HG03457 (cell line): ENCODE data around the gene FIZ1.
"Not testable (repeated sequence)": the region's sequence is repeated elsewhere in the genome, so short reads cannot be mapped to it uniquely, and the experiment has no call there.

ENCODE experiments used
- ATAC-seq: cut with Tn5 transposase; IDR thresholded peaks from one replicate; pipeline ENCODE4 v1.9.1; 2021; ENCODE audit warnings: moderate number of reproducible peaks; ENCODE audit not compliant: unreplicated experiment

FIZ1 gene

GRCh38 chr19:55598034-55598433 lies 1.3 kb downstream of the FIZ1 start:
- no peak for ATAC-seq

DNA sequence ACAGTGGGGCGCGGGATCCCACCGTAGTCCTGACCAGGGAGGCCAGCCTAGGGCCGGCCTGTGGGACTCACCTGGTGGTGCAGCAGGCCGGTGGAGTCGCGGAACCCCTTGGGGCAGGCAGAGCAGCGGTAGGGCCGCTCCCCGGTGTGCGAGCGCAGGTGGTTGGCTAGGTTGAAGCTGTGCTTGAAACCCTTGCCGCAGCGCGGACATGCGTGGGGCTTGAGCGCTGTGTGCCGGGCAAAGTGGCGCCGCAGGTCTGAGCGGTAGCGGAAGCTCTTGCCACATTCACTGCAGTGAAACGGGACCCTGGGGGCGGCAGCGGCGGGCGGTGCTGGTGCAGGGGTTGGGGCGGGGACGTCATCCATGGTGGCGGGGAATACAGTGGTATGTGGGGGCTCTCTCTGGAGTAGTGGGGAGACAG lies 1.8 kb downstream of the FIZ1 start:
- no peak for ATAC-seq

DNA sequence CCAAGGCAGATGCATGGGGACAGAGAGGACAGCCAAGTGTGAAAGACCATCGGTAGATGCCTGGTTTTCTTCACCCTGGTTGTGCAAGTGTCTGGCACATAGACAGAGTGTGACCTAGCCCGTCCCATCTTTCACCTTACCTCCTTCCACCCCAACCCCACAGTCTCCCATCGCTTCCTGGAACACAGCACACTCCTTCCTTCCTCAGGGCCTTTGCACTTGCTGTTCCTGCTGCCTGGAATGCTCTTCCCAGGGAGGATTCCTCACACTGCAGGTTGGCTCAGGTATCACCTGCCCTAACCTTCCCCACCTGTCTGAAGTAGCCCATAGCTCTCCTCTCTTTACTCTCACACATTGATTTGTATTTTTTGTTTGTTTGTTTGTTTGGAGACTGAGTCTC lies 3.0 kb downstream of the FIZ1 start:
- ATAC-seq, result no peak

DNA sequence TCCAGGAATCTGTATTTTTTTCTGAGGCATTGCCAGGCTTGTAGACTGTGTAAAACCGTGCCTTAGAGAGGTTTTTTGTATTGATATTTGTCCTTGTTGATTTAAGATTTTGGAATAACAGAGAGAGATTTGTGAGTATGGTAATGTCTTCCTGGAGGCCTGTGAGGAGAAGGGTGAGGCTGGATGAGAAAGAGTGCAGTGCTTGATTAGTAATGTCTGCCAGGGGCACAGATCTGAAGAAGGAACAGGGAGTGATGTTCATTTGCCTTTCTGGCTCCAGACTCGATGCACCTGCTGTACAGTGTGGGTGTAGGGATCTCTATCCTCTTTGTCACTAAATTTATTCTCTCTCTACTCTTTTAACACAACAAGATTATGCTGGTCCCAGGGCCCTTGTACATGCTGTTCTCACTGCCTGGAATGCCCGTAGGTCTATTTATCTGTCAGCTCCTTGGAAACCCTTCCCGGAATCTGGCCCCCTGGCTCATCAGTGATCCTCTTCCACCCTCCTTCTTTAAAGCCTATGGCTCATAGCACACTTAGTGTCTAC lies 4.2 kb downstream of the FIZ1 start:
- ATAC-seq, result no peak

GRCh38 chr19:55593096-55593772 lies 6.1 kb downstream of the FIZ1 start:
- ATAC-seq, result no peak

DNA sequence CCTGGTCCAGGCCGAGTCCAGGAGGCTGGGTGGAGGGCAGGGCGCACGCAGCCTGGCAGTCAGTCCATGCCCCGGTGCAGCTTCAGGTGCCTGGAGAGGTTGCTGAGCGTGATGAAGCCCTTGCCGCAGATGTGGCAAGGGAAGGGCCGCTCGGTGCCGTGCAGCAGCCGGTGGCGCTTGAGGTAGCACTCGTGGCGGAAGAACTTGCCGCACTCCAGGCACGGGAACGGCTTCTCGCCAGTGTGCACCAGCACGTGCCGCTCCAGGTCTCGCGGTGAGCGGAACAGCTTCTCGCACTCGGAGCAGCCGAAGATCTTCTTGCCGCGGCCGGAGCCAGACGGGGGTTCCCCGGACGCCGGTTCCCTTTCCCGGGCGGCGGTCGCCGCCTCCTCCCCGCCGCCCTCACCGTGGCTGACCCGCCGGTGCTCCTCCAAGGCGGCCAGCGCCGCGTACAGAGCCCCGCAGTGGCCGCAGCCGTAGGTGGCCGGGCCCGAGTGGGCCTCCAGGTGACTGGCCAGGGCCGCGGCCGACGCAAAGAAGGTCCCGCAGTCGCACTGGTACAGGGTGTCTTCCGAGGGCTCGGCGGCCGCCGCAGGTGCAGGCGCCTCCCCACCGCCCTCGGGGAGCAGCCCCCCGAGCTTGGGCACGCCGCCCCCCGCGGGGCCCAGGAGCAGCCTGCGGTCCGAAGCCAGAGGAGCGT lies 6.8 kb downstream of the FIZ1 start:
- ATAC-seq, result no peak

- ATAC-seq, result no peak
Measured at GRCh38 chr19:55591555-55591954, 7.8 kb downstream of the FIZ1 start.

DNA sequence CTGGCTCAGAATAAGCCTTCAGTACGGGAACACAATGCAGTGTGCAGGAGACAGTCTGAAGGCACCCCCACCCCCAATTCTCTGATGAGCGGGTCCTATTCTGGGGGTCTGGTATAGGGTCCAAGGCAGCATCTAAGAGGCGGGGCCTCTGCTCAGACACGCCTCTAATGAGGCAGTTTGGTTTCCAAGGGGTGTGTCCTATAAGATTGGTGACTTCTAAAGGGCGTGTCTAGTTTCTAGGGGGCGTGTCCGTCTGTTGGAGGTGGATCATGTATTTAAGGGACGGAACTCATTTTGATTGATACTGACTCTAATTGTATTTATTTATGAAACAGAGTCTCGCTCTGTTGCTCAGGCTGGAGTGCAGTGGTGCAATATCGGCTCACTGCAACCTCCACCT lies 8.7 kb downstream of the FIZ1 start:
- no peak for ATAC-seq

GRCh38 chr19:55590109-55590508 lies 9.2 kb downstream of the FIZ1 start:
- ATAC-seq, result no peak

DNA sequence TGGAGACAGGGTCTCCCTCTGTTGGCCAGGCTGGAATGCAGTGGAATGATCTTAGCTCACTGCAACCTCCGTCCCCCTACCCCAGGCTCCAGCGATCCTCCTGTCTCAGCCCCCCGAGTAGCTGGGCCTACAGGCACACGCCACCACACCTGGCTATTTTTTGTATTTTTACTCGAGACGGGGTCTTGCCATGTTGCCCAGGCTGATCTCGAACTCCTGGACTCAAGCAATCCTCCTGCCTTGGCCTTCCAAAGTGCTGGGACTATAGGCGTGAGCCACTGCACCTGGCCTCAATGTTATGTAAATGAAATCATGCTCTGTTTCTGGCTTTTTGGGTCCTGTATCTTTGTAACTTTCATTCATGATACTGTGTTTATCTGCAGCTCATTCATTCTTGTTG lies 10.6 kb downstream of the FIZ1 start:
- no peak for ATAC-seq

DNA sequence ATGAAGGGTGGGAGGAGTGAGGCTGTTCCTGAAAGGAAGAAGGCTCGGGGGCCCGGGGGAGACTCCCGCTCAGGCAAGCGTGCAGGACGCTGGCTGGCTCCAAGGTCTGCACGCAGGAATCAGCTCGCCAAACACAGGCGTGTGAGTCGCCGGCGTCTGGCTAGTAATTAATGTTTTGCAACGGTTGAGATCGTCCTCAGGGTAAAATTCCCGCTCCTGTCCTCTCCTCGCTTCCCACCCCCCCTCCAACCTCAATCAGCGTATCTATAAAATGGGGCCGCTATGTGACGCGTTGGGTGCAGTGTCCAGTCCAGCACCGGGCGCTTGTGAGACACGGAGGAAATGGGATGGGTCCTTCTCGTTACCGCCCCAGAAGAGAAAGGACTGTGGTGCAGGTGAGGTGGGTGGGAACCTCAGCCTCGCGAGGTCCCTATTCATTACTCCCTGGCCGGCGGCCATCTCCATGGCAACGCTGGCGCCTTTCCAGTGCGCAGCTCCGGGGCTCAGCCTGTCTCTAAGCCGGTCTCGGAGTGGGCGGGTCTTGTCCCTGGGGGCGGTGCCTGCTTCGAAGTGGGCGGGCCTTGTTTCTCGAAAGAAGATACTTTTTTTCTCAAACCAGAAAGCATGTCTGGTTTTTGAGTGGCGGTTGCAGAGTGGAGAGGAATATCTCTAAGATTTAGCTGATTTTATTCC lies 12.2 kb downstream of the FIZ1 start:
- ATAC-seq, result peak; percentile 73

- ATAC-seq, result no peak
Measured at GRCh38 chr19:55585658-55586339, 13.5 kb downstream of the FIZ1 start.

DNA sequence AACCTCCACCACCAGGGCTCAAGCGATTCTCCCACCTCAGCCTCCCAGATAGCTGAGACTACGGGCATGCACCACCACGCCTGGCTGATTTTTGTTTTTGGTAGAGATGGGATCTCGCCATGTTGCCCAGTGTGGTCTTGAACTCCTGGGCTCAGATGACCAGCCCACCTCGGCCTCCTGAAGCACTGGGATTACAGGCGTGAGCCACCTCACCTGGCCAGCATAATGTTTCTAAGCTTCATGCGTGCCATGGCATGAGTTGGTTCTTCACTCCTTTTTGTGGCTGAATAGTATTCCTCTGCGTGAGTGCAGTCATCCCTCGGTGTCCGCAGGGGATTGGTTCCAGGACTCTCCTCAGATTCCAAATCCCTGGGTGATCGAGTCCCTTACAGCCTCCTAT lies 14.4 kb downstream of the FIZ1 start:
- no peak for ATAC-seq

DNA sequence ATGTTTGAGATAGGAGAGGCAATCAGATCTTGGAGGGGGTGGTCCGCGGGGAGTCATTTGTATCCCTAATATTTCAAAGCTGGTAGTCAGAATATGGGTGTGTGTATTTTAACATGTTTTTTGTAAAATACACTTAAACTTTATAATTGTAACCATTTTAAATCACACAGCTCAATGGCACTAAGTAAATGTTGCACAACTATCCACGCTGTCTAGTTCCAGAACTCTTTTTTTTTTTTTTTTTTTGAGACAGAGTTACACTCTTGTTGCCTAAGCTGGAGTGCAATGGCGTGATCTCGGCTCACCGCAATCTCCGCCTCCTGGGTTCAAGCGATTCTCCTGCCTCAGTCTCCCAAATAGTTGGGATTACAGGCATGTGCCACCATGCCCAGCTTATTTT lies 15.4 kb downstream of the FIZ1 start:
- not testable (repeated sequence) for ATAC-seq

- not testable (repeated sequence) for ATAC-seq
Measured at GRCh38 chr19:55582284-55582683, 17.0 kb downstream of the FIZ1 start.

DNA sequence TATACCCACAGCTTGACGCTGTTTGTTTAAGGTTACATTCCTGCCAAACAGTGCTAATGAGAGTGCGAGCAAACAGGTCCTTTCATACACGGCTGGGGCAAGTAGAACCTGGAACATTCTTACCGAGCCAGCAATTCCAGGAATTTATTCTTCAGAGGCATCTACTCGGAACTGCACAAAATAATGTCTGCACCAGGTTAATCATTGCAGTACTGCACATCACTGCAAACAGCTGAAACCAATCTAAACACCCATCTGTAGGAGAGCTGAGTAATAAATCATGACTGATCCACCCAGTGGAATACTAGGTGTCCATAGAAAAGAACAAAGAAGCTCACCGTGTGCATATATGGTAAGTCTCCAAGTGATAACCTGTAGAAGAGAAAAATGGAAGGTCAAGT lies 17.5 kb downstream of the FIZ1 start:
- no peak for ATAC-seq

DNA sequence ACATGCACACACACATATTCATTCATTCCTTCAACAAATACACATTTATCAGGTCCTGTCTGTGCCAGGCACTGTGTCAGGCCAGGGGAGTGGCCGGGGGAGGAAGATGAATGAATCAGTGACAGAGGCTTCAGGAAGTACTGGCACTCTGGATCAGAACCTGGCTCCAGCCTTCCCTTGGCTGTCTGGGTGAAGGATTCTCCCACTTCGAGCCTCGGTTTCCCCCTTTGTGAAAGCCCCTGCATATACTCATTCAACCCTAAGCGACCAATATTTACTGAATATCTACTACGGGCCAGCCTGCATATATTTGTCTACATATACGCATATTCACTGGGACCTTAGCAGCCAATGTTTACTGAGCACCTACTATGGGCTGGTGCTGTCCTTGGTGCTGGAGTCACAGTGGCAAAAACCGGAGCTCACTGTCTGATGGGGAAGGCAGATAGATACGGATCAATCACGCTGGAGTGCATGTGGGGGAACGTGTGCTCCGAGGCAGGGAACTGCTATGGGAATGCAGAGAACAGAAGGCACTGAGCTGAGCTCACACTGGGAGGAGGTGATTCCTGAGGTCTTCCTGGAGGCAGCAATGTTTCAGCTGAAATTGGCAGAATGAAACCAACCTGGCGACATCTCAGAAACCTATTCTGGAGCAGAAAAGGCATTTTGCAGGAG lies 18.0 kb downstream of the FIZ1 start:
- ATAC-seq, result no peak

DNA sequence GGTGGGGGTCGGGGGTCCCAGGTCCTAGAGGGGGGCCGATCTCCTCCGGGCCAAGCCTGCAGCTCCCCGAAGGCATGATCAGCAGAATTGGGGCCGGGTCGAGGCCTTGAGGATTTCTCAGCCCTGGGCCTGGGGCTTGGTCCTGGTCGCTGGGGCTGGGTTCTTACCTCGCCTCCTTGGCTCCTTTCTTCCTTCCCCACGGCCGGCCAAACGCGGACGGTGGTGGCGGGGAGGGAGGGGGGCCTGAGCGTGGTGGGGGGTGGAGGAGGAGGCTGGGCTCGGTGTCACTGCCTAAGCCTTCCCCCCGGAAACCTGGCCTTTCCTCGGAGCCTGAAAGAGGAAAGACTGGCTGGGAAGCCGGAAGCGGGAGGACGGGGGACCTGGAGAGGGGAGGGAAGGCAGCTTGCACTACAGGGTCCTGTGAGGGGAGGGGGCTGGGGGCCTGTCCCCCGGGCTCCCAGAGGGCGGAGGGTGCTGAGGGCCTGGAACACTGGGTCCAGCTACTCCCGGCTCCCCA lies 18.6 kb downstream of the FIZ1 start, which contains the start of gene ZNF579:
Gene ZNF579, minus strand, starts transcription at position 221 of the 517 bp plus-strand sequence. CDS start 1,209 bp downstream, outside the sequence.
- ATAC-seq, result no peak

- no peak for ATAC-seq
Measured at GRCh38 chr19:55579766-55580621, 19.3 kb downstream of the FIZ1 start.
